Common myeloid progenitor, CD34-positive (primary cell): ENCODE results near the gene OLIG1.

Experiments
- CTCF ChIA-PET: fragments of 350-600 bp; sonication (Branson Sonifier 250); formaldehyde crosslinking; loops from one replicate; lab custom pipeline; 2021; ENCODE audit warnings: antibody characterized with exemption; lab: Charles Lee
- POLR2A ChIA-PET: fragments of 350-600 bp; sonication (Branson Sonifier 250); formaldehyde crosslinking; loops from one replicate; lab custom pipeline; 2021; ENCODE audit warnings: antibody characterized with exemption; lab: Charles Lee
- DNase-seq, 3 donors: peaks; one replicate each; pipeline versions ENCODE4 v3.0.0 to v3.0.0-alpha.2; 2013
- H3K27ac ChIP-seq, 2 experiments: 1 replicate in 1 of 2; 2 replicates in 1 of 2; pipeline ENCODE4 v1.7.0; 2013; ENCODE audit warnings: inconsistent platforms in 2 of 2, low read length in 2 of 2, mild to moderate bottlenecking in 2 of 2, low read depth in 1 of 2, moderate library complexity in 1 of 2; ENCODE audit not compliant: severe bottlenecking in 2 of 2, insufficient read depth in 1 of 2, poor library complexity in 1 of 2
- H3K27me3 ChIP-seq, 5 experiments: replicated peaks in 2 of 5; 1 replicate in 3 of 5; 2 replicates in 2 of 5; pipeline versions ENCODE4 v1.6.1 to v1.7.0; 2013; ENCODE audit warnings: low read length in 4 of 5, mild to moderate bottlenecking in 2 of 5, moderate library complexity in 2 of 5, inconsistent platforms in 1 of 5; ENCODE audit not compliant: insufficient read depth in 5 of 5, control insufficient read depth in 4 of 5
- H3K36me3 ChIP-seq, 4 experiments: 1 replicate in 2 of 4; 2 replicates in 2 of 4; pipeline versions ENCODE4 v1.6.1 to v1.7.0; 2013; ENCODE audit warnings: low read length in 3 of 4, control low read depth in 1 of 4, mild to moderate bottlenecking in 1 of 4; ENCODE audit not compliant: control insufficient read depth in 4 of 4, insufficient read depth in 4 of 4
- H3K4me1 ChIP-seq, 4 experiments: 1 replicate in 3 of 4; 2 replicates in 1 of 4; pipeline versions ENCODE4 v1.6.1 to v1.7.1; 2013; ENCODE audit warnings: low read length in 3 of 4, mild to moderate bottlenecking in 3 of 4, control low read depth in 1 of 4, inconsistent platforms in 1 of 4, moderate library complexity in 1 of 4; ENCODE audit not compliant: control insufficient read depth in 4 of 4, insufficient read depth in 4 of 4; ENCODE audit errors: control extremely low read depth in 1 of 4
- H3K4me3 ChIP-seq, 7 experiments: 1 replicate in 4 of 7; 2 replicates in 3 of 7; pipeline versions ENCODE4 v1.5.1 to v1.7.0; 2013; ENCODE audit warnings: mild to moderate bottlenecking in 7 of 7, low read length in 6 of 7, moderate library complexity in 6 of 7, inconsistent platforms in 2 of 7, low read depth in 2 of 7, control low read depth in 1 of 7; ENCODE audit not compliant: insufficient read depth in 4 of 7, control insufficient read depth in 1 of 7; ENCODE audit errors: extremely low read depth in 1 of 7
- H3K9me3 ChIP-seq, 5 experiments: 1 replicate in 4 of 5; 2 replicates in 1 of 5; pipeline versions ENCODE4 v1.6.1 to v1.7.1; 2013; ENCODE audit warnings: low read length in 4 of 5, mild to moderate bottlenecking in 2 of 5, inconsistent platforms in 1 of 5, low read depth in 1 of 5, moderate library complexity in 1 of 5; ENCODE audit not compliant: control insufficient read depth in 4 of 5, insufficient read depth in 2 of 5; ENCODE audit errors: control extremely low read depth in 1 of 5
- WGBS: methylation state at CpG from one replicate; pipeline ENCODE4 v1.1.5; 2013; ENCODE audit not compliant: insufficient coverage; 5-methylcytosine and 5-hydroxymethylcytosine counted together

OLIG1 gene

GRCh38 chr21:33059380-33059841, 10.5 kb upstream of the OLIG1 start:
- Histone ChIP-seq H3K4me3 (no peak overlapping the region), H3K36me3 (no peaks in the 10 kb centered on the region), H3K9me3 (no peaks in the 10 kb centered on the region), H3K4me1 (peaks cover 8 to 59% (median 19%) of the 10 kb centered on the region in 4 experiments), H3K27me3 (no peaks in the 10 kb centered on the region), H3K27ac (no peak overlapping the region)
- CTCF ChIA-PET = interaction anchor here (0.7 to 1.8 kb wide), 4 partner anchors 17 to 68 kb away, joined by 3 to 4 read pairs (median 4); no protein-coding TSS in a partner anchor
- DNase-seq = peak in 2 of 3 donors; percentile 81 to 82
- WGBS = 33% methylated on average over 2 of the region's 2 CpGs
- POLR2A ChIA-PET = interaction anchor here (0.6 kb wide), 1 partner anchor 129 kb away, joined by 3 read pairs; no protein-coding TSS in a partner anchor

GRCh38 chr21:33061233-33061632, 8.7 kb upstream of the OLIG1 start:
- ChIA-PET CTCF (interaction anchor here (1.2 kb wide), 1 partner anchor 28 kb away, joined by 3 read pairs; no protein-coding TSS in a partner anchor), POLR2A (no interaction called here)
- DNase-seq = no peak
- Histone ChIP-seq H3K9me3 (no peaks in the 10 kb centered on the region), H3K4me3 (no peak overlapping the region), H3K27me3 (no peaks in the 10 kb centered on the region), H3K4me1 (peaks cover 15 to 74% (median 24%) of the 10 kb centered on the region in 4 experiments), H3K27ac (no peak overlapping the region), H3K36me3 (no peaks in the 10 kb centered on the region)
- WGBS = 96% methylated on average over 4 of the region's 4 CpGs

- WGBS = 71% methylated on average over 2 of the region's 5 CpGs
- no peak overlapping the region for H3K27ac ChIP-seq
- no peaks in the 10 kb centered on the region for H3K36me3 ChIP-seq
- no peaks in the 10 kb centered on the region for H3K9me3 ChIP-seq
- ChIA-PET POLR2A (no interaction called here), CTCF (interaction anchor here (1.3 to 1.6 kb wide), 4 partner anchors 9 to 69 kb away, joined by 3 to 5 read pairs (median 3); no protein-coding TSS in a partner anchor)
- no peak overlapping the region for H3K4me3 ChIP-seq
- peaks cover 0 to 4% (median 0%) of the 10 kb centered on the region in 5 experiments for H3K27me3 ChIP-seq
- no peak for DNase-seq
- peaks cover 21 to 83% (median 43%) of the 10 kb centered on the region in 4 experiments for H3K4me1 ChIP-seq
Measured at GRCh38 chr21:33063375-33063883, 6.5 kb upstream of the OLIG1 start.

- ChIA-PET POLR2A (no interaction called here), CTCF (interaction anchor here (1.2 to 1.5 kb wide), 4 partner anchors 10 to 70 kb away, joined by 3 to 5 read pairs (median 4); no protein-coding TSS in a partner anchor)
- Histone ChIP-seq H3K36me3 (no peaks in the 10 kb centered on the region), H3K4me1 (peaks cover 16 to 82% (median 39%) of the 10 kb centered on the region in 4 experiments), H3K9me3 (peaks cover 0 to 3% (median 0%) of the 10 kb centered on the region in 5 experiments), H3K4me3 (no peak overlapping the region), H3K27me3 (peaks cover 0 to 11% (median 0%) of the 10 kb centered on the region in 5 experiments), H3K27ac (no peak overlapping the region)
- DNase-seq = no peak
- 91% methylated on average over 12 of the region's 14 CpGs for WGBS
Measured at GRCh38 chr21:33063907-33064622, 5.9 kb upstream of the OLIG1 start.

- Histone ChIP-seq H3K4me3 (no peak overlapping the region), H3K27ac (no peak overlapping the region), H3K27me3 (peaks cover 0 to 18% (median 4%) of the 10 kb centered on the region in 5 experiments), H3K36me3 (no peaks in the 10 kb centered on the region), H3K4me1 (peaks cover 18 to 80% (median 38%) of the 10 kb centered on the region in 4 experiments), H3K9me3 (peaks cover 0 to 8% (median 3%) of the 10 kb centered on the region in 5 experiments)
- ChIA-PET POLR2A (no interaction called here), CTCF (interaction anchor here (0.8 to 1.5 kb wide), 4 partner anchors 9 to 71 kb away, joined by 3 to 5 read pairs (median 4); no protein-coding TSS in a partner anchor)
- WGBS = 56% methylated on average over 15 of the region's 18 CpGs
- peak in 1 of 3 donors; percentile 16 for DNase-seq
Measured at GRCh38 chr21:33064623-33065390, 5.1 kb upstream of the OLIG1 start.

GRCh38 chr21:33067043-33067442, 2.9 kb upstream of the OLIG1 start:
- no peaks in the 10 kb centered on the region for H3K36me3 ChIP-seq
- WGBS = 80% methylated on average over 7 of the region's 7 CpGs
- H3K4me1 ChIP-seq = peaks cover 16 to 86% (median 56%) of the 10 kb centered on the region in 4 experiments
- peak in 1 of 3 donors; percentile 13 for DNase-seq
- H3K9me3 ChIP-seq = peaks cover 0 to 8% (median 3%) of the 10 kb centered on the region in 5 experiments
- H3K27me3 ChIP-seq = peaks cover 0 to 41% (median 9%) of the 10 kb centered on the region in 5 experiments
- H3K4me3 ChIP-seq = peak overlapping the region in 2 of 7 experiments; percentile 1 to 3
- ChIA-PET CTCF (interaction anchor here (0.8 to 1.6 kb wide), 4 partner anchors 10 to 60 kb away, joined by 3 to 6 read pairs (median 4); no protein-coding TSS in a partner anchor), POLR2A (no interaction called here)
- H3K27ac ChIP-seq = no peak overlapping the region
